CMK (cell line): ENCODE measurements around the gene AGAP1.
"Not testable (repeated sequence)": the region's sequence is repeated elsewhere in the genome, so short reads cannot be mapped to it uniquely, and the experiment has no call there.

Experiments used
- DNase-seq: peaks from one replicate; pipeline ENCODE4 v3.0.0-alpha.2; 2010; ENCODE audit warnings: low read depth

The AGAP1 gene

DNA sequence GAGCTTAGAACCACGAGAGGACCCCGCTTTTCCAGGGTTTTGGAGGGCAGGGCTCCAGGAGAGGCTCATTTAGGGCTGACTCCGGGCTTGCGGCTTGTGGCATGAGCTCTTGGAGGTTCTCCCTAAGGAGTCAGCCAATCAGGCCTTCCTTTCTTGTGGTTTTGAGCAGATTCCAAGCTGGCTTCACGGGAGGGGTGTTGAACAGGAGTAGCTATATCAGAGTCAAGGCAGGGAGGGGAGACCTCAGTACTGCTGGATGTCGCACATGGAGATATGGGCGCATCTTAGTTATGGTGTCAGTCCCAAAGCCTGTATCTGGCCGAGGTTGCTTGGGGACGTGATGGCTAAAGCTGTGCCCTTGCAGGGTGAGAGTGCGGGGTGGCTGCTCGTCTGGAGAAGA, 98.6 kb downstream of the AGAP1 start:
- DNase-seq: no peak

DNA sequence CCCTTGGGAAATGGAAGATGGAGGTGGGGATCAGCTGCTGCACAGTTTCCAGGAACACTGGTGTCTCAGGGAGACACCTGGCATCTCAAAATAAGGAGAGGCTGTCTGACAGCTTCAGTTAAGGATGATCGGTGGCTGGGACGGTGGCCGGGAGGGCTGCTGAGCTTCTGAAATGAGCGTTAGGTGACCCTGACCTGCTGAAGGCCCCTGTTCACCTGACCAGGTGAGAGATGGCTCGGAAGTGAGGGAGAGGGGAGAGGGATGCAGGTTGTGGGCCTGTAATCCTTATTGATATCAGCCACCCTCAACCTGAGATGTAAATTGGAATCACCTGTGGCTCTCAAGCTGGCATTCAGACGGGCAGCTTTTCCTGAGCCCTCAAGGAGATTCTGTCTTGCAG, 99.0 kb downstream of the AGAP1 start:
- DNase-seq: no peak

GRCh38 chr2:235594041-235594440, 100.2 kb downstream of the AGAP1 start:
- DNase-seq: peak; percentile 34

DNA sequence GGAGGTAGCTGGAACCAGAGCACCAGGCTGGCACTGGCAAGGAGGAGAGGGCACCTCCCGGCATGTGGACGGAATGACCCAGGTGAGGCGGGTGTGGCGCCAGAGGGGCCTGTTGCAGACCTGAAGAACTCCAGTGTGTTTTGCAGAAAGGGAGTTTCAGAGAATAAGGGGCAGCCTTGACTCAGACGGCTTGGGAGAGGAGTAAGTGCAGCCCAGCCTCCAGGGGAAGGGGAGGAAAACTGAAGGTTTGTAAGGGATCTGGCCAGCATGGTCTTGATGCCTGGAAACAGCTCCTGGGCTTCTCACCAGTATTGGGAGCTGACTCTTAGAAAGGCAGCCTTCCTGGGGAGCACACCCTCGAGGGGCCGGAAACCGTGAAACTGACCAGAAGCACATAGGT, 101.1 kb downstream of the AGAP1 start:
- DNase-seq: no peak

- DNase-seq: peak; percentile 37
Measured at GRCh38 chr2:235595422-235596010, 101.7 kb downstream of the AGAP1 start.

GRCh38 chr2:235596272-235596671, 102.4 kb downstream of the AGAP1 start:
- DNase-seq: no peak

GRCh38 chr2:235597081-235597615, 103.3 kb downstream of the AGAP1 start:
- DNase-seq: no peak

DNA sequence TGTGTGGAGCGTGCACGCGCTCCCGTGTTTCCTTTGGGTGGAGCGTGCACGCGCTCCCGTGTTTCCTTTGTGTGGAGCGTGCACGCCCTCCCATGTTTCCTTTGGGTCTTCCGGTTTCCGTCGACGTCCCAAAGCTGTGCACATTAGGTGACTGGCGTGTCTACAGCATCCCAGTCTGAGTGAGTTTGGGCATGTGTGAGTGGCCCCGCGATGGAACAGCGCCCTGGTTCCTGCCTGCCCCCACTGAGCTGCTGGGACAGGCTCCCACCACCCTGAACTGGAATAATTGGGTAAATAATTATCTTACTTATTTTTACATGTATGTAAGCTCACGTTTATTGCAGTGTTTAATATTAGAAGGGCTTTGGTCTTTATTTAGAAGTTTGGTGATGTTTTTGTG, 104.2 kb downstream of the AGAP1 start:
- DNase-seq: no peak

GRCh38 chr2:235598532-235599531, 105.0 kb downstream of the AGAP1 start:
- DNase-seq: no peak

GRCh38 chr2:235599596-235600338, 105.9 kb downstream of the AGAP1 start:
- DNase-seq: no peak

GRCh38 chr2:235600406-235600805, 106.6 kb downstream of the AGAP1 start:
- no peak for DNase-seq

- no peak for DNase-seq
Measured at GRCh38 chr2:235600926-235601325, 107.1 kb downstream of the AGAP1 start.

- no peak for DNase-seq
Measured at GRCh38 chr2:235601960-235602704, 108.3 kb downstream of the AGAP1 start.

GRCh38 chr2:235602971-235603370, 109.1 kb downstream of the AGAP1 start:
- not testable (repeated sequence) for DNase-seq

GRCh38 chr2:235603659-235604058, 109.8 kb downstream of the AGAP1 start:
- DNase-seq: no peak

- no peak for DNase-seq
Measured at GRCh38 chr2:235605312-235606003, 111.6 kb downstream of the AGAP1 start.

- DNase-seq: no peak
Measured at GRCh38 chr2:235606004-235606715, 112.3 kb downstream of the AGAP1 start.

DNA sequence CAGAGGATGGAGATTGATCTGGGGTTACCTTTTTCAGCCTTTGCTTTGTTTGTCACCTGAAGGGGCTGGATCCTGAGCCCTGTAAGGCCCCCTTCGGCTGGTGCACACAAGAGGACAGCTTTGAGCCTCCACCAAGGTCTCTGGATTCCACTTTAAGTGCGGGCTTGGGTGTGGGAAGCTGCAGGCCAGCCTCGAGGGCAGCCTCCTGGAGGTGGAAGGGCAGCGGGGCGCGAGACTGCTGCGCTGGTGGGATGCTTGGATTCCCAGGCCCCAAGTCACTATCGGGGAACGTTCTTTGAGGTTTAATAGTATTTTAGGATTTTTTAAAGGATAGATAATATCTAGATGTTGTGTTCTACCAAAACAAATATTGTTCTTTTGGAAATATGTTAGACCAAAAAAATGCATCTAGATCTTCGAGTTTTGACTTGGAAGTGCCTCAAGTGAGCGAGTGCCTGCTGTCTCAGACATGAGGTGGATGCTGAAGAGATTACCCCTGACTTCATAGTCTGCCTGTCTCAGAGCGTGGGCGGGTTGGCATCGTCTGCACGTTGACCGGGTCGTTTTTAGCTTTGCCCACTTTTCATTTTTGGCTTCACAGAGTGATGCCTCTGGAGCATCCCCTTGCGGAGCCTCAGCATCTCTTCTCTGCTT, 113.8 kb downstream of the AGAP1 start:
- DNase-seq: no peak

DNA sequence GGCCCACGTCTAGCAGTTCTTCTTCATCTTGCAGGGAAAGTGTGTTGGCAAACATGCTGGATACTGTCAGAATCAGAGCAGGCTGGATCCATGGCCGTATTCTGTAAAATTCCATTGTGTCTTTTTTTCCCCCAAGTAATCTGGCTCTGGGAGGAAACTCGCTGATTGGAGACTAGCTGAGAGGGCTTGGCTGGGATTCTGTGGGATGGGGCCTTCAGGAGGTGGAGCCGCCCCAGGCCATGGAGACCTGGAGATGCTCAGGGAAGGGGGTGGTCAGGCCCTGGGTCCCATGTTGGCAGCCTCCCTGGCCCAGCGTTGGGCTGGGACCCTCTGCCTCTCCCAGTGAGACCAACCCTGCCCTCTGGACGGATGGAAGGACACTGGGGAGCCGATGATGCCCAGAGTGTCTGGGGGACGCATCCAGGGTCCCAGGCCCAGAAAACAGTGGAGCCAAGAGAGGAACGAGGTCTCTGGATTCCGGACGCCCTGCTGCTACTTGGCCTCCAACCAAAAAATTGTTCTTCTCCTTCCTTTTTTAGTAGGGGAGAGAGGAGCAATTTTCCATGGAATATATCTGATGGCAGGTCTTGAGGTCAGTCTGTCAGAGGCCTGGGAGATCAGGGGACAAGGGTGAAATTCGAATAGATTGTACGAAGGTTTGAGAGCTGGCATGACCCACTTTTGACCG, 114.5 kb downstream of the AGAP1 start:
- no peak for DNase-seq
